ENCODE results near the gene RNF43.

GRCh38 chr17:58414596-58414997, 2.7 kb downstream of the RNF43 start:
- TF ChIP-seq SPI1 (IDR thresholded peaks at IDR 0.05; ENCODE audit: low read depth, low read length): no peak
- no peak for TF ChIP-seq POLR2A (IDR thresholded peaks at IDR 0.05; ENCODE audit: low read depth, low read length)
- no peak for TF ChIP-seq TAF1 (IDR thresholded peaks at IDR 0.05; ENCODE audit: low read depth, low read length)
- TF ChIP-seq POLR2AphosphoS5 (IDR thresholded peaks at IDR 0.05; ENCODE audit: low read depth, low read length): no peak
- no peak for TF ChIP-seq POU2F2 (IDR thresholded peaks at IDR 0.05; ENCODE audit: low read depth, low read length)
- TF ChIP-seq PAX5 (IDR thresholded peaks at IDR 0.05; ENCODE audit: insufficient read depth, low read length, severe bottlenecking): no peak

Data from GM12891 (cell line).